RWPE1 (cell line): ENCODE data around the gene FBL.

Experiments used
- CTCF ChIA-PET: fragments of 350-600 bp; sonication (Branson Sonifier 250); formaldehyde crosslinking; extraction: SDS; loops from one replicate; lab custom pipeline; 2021; lab: Yijun Ruan, JAX
- POLR2A ChIA-PET: fragments of 400-600 bp; formaldehyde crosslinking; extraction: SDS; loops from one replicate; lab custom pipeline; 2020; ENCODE audit warnings: antibody characterized with exemption; ENCODE audit not compliant: low non-redundant PET; lab: Yijun Ruan, JAX
- DNase-seq: peaks from one replicate; pipeline ENCODE4 v3.0.0; 2012; ENCODE audit warnings: low spot score
- H3K27ac ChIP-seq: fragments of 450-650 bp; 2 replicates; pipeline ENCODE4 v1.5.1; 2017
- CTCF ChIP-seq: fragments of 450-650 bp; conservative IDR thresholded peaks from 2 replicates; pipeline ENCODE4 v1.5.1; 2017; ENCODE audit warnings: low read depth, mild to moderate bottlenecking

FBL gene

GRCh38 chr19:39865186-39865585 is 19.0 kb upstream of the FBL start:
- no peak for TF ChIP-seq CTCF
- ChIA-PET POLR2A (no interaction called here), CTCF (no interaction called here)
- H3K27ac ChIP-seq, result no peak overlapping the region
- DNase-seq, result no peak

DNA sequence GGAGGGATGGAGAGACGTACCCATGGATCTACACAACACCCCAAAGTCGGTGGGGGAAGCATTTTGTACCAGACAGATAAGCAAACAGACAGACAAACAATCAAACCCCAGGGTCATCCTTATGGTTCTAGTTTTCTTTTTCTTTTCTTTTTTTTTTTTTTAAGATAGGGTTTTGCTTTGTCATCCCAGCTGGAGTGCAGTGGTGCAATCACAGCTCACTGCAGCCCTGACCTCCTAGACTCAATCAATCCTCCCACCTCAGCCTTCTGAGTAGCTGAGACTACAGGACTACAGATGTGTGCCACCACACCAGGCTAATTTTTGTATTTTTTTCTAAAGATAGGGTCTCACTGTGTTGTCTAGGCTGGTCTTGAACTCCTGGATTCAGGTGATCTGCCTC is 17.9 kb upstream of the FBL start:
- ChIA-PET CTCF (interaction anchor here (0.6 kb wide), 1 partner anchor 702 kb away, joined by 3 read pairs; no protein-coding TSS in a partner anchor), POLR2A (no interaction called here)

GRCh38 chr19:39858541-39858940 is 12.4 kb upstream of the FBL start:
- DNase-seq, result no peak
- no peak overlapping the region for H3K27ac ChIP-seq
- POLR2A ChIA-PET, result no interaction called here
- no peak for TF ChIP-seq CTCF
- CTCF ChIA-PET, result no interaction called here

More for the DNA sequence above, 17.9 kb upstream of the FBL start:
- H3K27ac ChIP-seq, result no peak overlapping the region
- TF ChIP-seq CTCF, result no peak
- DNase-seq, result no peak

DNA sequence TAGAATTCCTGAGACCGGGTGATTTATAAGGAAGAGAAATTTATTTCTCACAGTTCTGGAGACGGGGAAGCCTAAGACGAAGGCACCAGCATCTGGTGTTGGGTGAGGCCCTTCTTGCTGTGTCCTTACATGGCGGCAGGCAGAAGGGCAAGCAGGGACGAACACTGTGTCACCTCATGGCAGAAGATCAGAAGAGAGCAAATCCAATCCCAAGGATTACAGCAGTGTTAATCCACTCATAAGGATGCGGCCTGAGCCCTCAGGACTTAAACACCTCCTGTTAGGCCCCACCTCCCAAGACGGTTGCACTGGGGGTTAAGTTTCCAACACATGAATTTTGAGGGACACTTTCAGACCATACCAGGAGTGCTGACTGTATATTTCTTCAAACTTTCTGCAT is 6.7 kb upstream of the FBL start:
- TF ChIP-seq CTCF, result no peak
- DNase-seq, result no peak
- CTCF ChIA-PET, result no interaction called here
- no peak overlapping the region for H3K27ac ChIP-seq
- POLR2A ChIA-PET, result no interaction called here

- POLR2A ChIA-PET, result no interaction called here
- TF ChIP-seq CTCF, result no peak
- no peak overlapping the region for H3K27ac ChIP-seq
- CTCF ChIA-PET, result no interaction called here
- DNase-seq, result no peak
Observed at GRCh38 chr19:39850892-39851291, 4.7 kb upstream of the FBL start.

DNA sequence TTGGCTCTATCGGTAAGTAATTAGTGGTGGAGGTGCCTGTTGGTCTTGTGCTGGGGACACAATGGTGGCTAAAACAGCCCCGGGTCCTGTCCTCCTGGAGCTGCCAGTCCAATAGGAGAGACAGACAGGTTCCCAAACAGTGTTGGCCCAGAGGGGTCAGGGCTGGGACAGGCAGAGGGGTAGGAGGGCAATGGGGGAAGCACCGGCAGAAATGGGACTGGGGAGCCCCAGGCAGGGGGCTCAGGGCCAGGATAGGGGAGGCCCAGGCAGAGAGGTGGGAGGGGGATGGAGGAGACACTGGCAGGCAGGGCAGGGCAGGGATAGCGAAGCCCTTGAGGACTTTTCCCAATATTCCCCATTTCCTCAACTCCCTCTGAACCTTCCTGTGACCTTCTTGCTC is 2.2 kb upstream of the FBL start:
- POLR2A ChIA-PET, result no interaction called here
- DNase-seq, result no peak
- no peak overlapping the region for H3K27ac ChIP-seq
- no peak for TF ChIP-seq CTCF
- CTCF ChIA-PET, result no interaction called here

DNA sequence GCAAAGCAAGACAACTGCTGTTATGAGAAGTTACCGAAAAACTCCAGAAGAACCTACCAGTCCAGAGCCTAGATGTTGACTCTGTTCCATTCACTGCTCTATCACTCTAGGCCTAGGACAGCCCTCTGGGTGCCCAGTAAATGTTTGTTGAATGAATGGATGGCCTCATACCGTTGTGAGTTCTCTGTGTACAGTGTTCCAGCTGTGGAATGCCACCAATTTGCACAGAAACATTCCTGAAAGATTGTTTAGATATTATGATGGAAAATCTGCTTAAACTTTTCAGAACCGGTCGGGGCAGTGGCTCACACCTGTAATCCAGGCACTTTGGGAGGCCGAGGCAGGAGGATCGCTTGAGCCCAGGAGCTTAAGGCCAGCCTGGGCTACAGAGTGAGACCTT is 1.3 kb upstream of the FBL start:
- ChIA-PET CTCF (no interaction called here), POLR2A (no interaction called here)
- DNase-seq, result no peak
- no peak for TF ChIP-seq CTCF
- H3K27ac ChIP-seq, result no peak overlapping the region
